ENCODE measurements around the gene SPECC1.

- TF ChIP-seq EP300 (IDR thresholded peaks at IDR 0.05; ENCODE audit: borderline replicate concordance in 1 of 2, control insufficient read depth in 1 of 2, low read depth in 2 of 2, low read length in 2 of 2) (no peak), PBX3 (IDR thresholded peaks at IDR 0.05; ENCODE audit: insufficient replicate concordance, low read depth, low read length) (no peak)
Observed at GRCh38 chr17:20092261-20092867, 83.2 kb downstream of the SPECC1 start.
